ENCODE data around the gene MATN3.

DNA sequence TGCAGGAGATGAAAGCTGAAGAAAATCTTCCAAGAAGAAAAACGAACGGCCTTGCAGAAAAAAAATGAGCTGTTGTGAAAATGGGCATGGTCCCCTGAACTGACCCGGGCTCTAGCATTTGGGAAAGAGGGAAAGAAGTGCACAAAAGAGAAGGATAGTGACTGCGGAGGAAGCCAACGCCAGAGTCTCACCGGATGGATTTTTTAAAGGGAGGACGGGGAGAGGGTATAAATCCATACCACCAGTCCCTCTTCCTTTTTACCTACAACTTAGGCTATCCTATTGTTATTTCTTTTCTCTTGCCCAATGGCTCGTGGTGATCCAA lies 23.2 kb downstream of the MATN3 start:
- TF ChIP-seq, protein P1, sequence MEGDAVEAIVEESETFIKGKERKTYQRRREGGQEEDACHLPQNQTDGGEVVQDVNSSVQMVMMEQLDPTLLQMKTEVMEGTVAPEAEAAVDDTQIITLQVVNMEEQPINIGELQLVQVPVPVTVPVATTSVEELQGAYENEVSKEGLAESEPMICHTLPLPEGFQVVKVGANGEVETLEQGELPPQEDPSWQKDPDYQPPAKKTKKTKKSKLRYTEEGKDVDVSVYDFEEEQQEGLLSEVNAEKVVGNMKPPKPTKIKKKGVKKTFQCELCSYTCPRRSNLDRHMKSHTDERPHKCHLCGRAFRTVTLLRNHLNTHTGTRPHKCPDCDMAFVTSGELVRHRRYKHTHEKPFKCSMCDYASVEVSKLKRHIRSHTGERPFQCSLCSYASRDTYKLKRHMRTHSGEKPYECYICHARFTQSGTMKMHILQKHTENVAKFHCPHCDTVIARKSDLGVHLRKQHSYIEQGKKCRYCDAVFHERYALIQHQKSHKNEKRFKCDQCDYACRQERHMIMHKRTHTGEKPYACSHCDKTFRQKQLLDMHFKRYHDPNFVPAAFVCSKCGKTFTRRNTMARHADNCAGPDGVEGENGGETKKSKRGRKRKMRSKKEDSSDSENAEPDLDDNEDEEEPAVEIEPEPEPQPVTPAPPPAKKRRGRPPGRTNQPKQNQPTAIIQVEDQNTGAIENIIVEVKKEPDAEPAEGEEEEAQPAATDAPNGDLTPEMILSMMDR (IDR thresholded peaks at IDR 0.05; ENCODE audit: control extremely low read depth in 1 of 3, insufficient read depth in 1 of 3, low read depth in 1 of 3, low read length in 3 of 3): no peak
- TF ChIP-seq TCF12 (IDR thresholded peaks at IDR 0.05; ENCODE audit: low read depth, low read length): no peak

Measured in H1 (cell line).